GM21737 (cell line): ENCODE data around the gene PLAAT1.

Experiments
- ATAC-seq: cut with Tn5 transposase; IDR thresholded peaks from one replicate; pipeline ENCODE4 v1.9.1; 2021; ENCODE audit warnings: mild to moderate bottlenecking, moderate library complexity; ENCODE audit not compliant: unreplicated experiment

The PLAAT1 gene

DNA sequence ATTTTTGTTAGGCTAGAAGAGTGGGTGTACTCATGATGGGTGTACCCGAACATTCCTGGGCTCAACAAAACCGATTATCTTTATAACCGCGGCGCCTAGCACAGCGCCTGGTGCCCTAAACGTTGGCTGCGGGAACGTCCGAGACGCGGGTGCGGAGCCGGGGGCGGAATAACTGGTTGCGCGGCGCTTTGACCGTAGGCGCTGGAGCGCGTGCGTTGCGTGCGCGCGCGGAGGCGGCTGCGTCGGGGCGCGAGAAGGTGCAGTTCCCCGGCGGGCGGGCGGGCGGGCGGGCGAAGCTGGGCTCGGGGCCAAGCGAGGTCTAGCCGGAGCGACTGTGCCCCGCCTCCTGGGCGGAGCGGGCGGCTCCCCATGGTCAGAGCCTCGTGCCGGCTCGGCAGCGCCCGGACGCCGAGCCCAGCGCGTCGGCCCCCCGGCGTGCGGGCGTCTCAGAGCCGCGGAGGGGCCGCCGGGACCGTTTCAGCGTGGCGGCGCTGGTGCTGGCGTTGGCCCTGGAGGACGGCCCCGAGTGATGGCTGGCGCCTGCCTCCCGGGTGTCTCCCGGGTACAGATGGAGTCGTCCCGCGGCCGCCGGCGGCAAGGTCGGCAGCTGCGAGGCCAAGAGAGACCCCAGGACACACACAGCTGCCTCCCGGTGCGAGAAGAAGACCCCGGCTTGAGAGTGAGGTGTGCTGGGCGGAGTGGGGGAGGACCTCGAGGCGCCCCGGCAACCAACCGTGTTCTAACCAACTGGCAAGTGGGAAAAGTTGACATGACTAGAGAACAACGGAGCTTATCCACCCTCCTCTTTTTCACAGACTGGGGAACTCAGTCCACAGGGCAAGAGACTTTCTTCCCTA lies at the start of gene PLAAT1:
Gene PLAAT1 (plus strand): TSS at position 373 of the 857 bp plus-strand sequence. CDS start 14,429 bp downstream, outside the sequence.
- peak; percentile 81 for ATAC-seq

DNA sequence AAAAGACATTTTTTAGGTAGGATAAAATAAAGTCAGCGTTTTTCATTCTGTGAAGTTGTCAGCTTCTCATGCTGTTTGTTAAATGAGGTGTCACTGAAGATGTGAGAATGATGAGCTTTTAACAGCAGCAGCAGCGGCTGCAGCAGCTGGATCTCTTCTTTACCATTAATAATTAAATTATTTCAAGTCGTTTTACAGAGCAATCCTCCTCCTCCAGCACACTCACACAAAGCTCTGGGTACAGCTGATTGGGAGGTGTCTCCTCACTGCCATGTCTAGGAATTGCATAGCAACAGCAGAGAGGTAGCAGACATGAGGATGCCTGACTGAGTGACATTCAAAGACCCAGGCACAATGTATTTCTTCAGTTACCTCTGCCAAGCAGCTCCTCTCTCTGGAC lies 46.7 kb upstream of the PLAAT1 start:
- ATAC-seq, result no peak

DNA sequence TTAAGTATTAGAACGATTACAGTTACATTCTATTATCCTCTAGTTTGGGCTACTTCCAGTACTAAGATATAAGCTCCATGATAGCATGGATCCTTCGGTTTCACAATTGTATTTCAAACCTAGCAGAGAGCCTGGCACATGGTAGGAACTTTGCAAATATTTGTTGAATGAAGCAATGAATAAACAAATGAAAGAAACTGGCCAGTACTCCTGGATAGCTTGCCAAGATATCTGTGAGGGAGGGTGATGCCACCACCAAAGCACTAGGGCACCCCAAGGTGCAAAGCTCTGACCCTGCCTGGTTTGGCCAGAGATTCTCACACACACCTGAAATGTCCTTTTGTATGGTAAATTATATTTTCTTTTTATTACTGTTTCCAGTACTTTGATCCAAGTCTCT lies 44.3 kb upstream of the PLAAT1 start:
- no peak for ATAC-seq

DNA sequence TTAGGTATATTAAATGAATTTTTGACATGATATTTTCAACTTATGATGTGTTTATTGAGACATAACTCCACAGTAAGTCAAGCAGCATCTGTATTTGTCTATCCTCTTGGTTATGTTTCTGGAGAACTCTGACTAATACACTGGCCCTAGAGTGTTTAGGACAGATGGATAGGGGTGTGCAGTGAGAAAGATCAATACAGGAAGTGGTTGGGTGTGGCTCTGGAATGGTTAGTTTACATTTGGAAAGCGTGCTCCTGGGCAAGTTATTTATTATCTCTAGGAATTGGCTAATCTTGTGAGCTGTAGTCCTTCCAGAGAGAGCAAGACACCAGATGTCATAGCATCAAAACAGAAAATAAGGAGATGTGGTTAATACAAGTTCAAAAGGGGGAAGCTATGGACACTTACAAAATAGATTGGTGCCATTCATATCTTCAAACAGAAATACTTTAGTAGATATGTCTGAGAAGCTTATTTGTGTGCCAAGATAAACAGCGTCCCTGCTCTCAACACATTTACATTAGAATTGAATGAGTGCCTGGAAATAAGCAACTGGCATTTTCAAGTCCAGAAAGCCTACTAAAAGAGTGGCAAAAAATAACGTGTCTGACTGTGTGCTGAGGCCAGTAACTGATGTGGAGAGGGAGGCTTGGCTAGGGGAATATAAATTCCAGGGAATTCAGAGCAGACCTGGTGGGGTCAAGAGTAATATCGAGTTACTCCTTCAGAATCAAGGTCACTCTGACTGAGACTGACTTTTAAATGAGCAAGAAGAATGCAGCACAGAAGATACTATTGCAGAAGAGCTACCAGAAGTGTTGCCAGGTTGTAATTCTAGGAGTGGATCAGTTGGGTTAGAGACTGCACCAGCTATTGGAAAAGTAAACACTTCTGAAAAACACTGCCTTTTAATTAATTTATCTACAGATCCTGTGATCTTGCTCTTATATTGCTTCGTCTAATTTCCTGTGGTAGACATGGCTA lies 33.4 kb upstream of the PLAAT1 start:
- no peak for ATAC-seq

DNA sequence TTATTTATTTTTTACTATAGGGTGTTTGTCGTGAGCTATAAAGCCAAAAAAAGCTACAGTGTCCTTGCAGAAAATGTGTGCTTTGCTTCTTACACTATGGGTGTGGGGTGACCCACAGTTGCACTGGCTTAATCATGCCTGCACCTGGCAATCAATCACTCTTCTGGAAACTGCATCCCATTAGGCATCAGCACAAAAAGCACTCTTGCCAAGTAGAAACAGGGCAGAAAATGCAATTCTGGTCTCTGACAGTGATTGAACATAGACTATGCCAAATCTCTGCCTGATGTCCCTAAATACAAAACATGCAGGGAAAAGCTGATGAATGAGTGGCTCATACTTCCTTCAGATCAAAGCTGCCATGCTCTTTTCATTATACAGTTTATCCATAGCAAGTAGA lies 30.4 kb upstream of the PLAAT1 start:
- ATAC-seq, result no peak

DNA sequence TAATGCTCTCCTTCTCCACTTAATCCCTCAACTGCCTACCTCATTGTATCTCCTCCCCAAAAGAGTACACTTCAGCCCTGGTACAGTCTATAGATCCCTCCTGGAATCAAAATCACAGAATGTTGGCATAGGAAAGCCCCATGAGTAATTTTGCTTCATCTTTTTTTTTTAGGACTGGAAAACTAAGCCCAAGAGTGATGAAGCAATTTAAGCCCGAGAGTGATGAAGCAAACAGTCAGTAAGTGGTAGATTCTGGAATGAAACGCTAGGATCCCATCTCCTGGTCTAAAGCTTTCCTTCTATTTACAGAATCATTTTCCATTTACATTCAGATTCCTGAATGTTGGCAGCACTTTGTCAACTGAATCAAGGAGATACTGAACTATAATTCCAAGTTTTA lies 29.8 kb upstream of the PLAAT1 start:
- ATAC-seq, result no peak

DNA sequence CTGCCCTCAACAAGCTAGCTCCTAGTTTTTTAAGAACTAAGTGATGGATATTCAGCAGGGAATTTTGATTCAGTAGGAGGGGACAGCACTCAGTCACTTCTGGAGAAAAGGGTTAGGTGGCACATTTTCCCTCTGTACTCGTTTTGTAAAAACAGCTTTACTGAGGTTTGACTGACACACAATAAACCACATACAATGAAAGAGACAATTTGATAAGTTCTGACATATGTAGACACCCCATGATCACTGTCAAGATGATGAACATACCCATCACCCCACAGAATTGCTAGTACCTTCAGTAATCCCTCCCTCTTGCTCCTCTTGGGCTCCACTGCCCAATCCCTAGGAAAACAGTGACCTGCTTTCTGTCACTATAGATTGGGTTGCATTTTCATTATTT lies 29.0 kb upstream of the PLAAT1 start:
- no peak for ATAC-seq

DNA sequence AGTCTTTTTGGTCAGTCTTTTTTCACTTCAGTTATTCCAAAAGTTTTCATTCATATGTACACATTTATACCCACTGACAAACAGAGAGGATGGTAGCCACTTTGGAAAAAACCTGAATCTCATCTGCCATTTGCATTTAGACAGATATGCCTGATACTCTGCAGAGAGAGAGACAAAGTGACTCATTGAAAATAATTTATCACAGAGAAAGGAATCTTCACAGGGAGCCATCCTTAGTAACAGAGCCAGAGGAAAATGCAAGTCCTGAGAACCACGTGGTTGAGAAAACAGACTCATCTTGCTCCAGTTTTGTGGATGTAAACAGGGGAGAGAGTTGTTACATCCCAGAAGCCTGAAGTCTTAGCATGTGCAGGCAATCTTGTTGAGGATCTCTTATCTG lies 28.2 kb upstream of the PLAAT1 start:
- no peak for ATAC-seq

DNA sequence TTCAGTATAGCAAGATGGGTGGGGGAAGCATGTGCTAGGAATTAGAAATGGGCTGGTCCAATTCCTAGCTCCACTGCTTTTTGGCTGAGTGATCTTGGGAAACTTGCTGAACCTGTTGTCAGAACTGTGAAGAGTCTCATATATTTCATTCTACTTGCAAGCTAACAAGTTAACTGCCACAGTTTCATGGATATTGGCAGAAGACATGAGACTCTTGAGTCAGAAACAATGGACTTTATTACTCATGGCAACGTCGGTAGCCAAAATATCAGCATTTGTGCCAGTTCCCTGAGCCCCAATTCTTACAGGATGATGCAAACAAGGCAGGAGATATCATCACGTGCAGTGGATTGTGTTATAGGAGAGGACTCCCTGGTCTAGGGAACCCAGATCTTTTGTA lies 26.6 kb upstream of the PLAAT1 start:
- no peak for ATAC-seq

DNA sequence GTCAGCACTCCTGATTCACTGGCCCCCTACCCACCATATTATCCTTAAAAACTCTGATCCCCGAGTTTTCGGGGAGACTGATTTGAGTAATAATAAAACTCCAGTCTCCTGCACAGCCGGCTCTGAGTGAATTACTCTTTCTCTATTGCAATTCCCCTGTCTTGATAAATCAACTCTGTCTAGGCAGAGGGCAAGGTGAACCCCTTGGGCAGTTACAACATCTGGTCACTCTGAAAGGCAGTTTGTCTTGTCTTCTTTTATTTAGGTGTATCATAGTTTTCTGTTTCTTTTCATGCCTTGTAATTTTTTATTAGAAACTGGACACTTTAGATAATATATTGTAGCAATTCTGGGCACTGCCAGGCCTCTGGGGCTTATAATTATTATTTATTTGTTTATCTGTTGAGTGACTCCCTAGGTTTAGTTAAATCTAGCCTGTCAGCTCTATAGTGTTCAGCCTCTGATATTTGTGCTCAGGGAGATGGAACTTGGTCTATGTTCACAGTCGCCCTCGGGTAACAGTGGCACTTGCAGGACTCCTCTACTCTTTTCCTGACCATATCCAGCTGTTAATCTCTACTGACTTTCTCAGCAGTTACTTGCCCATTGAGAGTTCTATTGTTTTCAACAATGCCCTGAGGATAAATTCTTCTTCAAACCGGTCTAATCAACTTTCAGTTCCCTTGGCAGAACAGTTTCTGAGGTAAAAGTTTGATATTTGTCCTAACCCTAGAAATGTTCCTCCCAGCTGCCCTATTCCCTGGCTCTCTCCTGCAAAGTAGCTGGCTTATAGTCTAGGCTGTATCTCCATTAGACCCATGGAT lies 15.5 kb upstream of the PLAAT1 start:
- no peak for ATAC-seq

DNA sequence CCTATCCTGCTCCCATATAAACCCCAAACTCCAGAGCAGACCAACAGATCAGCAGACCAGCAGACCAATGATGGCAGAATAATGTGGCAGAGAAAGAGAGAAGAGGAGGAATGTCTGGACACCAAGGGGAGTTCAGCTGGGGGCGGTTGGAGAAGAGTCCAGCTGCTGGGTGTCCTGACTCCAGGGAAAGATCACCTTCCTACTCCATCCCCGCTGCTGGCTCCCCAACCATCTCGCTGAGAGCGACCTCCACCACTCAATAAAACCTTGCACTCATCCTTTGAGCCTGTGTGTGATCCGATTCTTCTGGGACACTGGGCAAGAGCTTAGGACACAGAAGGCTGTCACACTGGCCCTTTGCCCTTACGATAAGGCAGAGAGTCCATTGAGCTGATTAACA lies 12.8 kb upstream of the PLAAT1 start:
- ATAC-seq, result no peak

DNA sequence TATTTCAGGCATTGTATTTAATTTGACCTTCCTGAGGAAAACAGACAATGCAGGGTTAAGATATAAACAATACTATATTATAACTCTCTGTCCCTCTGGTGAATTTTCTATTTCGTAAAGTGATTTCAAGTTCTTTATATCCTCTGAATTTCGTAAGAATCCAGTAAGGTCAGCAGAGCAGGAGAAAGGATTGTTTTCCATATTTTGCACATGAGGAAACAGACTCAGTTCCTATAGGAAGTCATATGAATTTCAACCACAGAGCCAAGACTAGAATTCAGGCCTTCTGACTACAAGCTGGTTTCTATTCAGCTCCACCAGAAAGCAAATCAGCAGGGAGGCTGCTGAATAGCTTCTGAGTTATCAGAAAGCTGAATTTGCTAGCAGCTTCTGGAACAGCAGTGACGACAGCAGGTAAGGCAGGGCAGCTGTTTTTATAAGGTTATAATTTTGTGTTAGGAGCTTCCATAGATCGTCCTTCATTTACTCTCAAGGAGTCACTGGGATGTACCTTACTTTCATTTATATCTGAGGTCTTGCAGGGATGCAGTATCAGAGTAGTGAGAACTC lies 11.1 kb upstream of the PLAAT1 start:
- no peak for ATAC-seq

DNA sequence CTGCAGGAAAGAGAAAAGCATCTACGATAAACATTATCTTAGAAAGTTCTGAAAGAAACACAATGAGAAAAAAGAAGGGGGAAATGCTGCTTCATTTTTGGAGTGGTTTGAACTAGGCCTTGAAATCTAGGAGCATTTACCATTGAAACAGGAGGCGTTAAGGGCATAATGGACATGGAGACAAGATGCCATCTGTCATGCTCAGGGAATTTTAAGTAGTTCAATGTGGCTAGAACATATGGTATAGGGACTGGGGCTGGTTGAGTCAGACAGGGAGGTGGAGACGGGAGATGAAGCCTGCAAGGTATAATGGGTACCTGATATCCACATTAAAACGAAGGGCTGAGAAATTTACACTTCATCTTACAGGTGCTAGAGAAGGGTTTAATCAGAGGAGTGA lies 10.4 kb upstream of the PLAAT1 start:
- no peak for ATAC-seq

DNA sequence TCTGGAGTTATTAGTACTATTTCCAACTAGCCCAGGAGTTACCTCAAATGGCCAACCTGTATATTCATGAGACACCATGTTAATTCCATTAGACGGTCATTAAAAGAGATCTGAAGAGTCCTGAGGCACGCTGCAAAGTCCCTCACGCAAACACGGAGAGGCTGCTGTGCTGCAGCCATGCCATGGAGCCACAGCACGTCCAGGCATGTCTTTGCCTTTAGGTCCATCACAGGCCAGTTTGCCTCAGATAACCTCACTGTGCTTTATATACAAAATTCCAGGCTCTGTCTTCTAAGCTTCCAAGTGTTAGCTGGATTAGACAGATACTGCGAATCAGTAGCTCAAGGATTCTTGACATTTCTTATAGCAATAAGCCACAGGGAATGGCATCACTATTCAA lies 9.8 kb upstream of the PLAAT1 start:
- no peak for ATAC-seq

DNA sequence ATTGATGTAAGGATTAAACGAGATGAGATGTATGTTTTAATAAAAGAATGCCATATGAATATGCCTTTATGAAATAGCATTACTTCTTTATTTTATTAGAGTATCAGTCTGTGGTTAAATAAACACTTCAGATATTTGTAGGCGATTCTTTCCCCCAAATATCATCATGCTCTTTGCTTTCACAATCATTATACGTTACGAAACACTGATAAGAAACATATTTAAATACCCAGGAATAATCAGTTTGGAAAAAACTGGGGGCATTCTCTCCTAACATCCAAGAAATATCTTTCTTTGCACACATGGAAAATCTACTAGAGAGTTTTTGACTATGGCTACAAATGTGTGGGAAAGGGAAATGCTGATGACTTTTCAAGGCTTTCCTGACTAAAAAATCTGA lies 4.4 kb upstream of the PLAAT1 start:
- ATAC-seq, result no peak

DNA sequence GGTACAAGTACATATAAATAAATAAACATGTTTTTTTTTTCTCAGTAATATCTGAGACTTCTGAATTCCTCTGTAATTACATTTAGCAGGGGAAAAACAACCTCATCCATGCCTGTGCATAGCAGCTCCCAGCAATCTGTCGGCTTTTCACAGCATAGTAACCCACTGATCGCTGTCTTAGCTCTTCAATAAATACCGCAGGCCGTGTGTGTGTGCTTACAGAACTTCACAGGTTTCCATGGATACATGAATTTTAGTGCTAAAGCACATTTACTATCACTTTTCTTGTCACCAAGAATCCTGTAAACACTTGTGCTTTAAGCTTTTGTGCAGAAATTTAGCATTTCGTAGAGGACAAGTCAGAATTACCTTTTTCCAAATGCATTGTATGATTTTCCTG lies 4.0 kb upstream of the PLAAT1 start:
- no peak for ATAC-seq

DNA sequence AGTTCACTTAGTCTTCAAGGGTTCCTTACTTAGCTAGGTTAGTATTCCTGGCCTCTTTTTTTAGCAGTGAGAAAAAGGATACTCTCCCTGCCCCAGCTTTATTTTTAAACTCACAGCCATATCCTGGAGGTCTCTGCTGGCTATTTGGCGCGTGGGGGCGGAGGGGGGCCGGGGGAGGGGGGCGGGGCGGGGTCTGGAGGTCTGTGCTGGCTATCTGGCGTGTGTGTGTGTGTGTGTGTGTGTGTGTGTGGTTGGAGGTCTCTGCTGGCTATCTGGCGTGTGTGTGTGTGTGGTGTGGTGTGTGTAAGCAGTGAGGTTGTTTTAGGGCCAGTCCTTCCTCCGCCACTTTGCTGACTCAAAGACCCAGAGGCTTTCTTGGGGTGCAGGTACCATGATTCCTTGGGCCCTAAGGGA lies 579 bp upstream of the PLAAT1 start:
- ATAC-seq, result no peak

DNA sequence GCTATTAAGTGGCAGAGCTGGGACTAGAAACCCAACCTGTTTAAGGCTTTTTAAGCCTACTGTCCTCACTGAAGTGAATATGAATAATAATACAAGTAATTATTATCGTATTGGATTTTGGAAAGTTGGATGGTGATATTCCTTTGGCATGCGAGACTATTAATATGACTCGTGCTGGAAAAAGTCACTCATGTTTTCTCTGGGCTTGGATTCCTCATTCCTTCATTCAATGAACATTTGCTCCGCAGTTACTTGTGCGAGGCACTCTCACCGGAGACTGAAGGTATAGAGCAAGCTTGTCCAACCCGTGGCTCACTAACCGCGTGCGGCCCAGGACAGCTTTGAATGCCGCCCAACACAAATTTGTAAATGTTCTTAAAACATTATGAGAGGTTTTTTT lies 694 bp downstream of the PLAAT1 start:
- no peak for ATAC-seq

DNA sequence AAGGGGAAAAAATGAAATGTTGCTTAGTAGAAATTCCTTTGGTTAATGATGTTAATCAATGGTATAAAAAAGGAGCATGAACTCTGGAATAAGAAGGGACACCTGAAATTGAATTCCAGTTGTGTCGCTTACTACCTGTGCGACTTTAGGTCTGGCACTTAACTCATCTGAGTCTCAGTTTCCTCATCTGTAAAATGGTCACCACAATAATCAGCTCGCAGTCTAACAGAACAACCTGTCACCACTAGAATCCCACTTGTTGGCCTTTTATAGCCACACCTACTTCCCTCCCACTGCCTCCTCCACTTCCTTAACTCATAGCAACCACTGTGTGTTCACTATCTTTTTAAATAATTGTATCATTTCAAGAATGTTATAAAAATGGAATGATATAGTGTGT lies 2.5 kb downstream of the PLAAT1 start:
- no peak for ATAC-seq

DNA sequence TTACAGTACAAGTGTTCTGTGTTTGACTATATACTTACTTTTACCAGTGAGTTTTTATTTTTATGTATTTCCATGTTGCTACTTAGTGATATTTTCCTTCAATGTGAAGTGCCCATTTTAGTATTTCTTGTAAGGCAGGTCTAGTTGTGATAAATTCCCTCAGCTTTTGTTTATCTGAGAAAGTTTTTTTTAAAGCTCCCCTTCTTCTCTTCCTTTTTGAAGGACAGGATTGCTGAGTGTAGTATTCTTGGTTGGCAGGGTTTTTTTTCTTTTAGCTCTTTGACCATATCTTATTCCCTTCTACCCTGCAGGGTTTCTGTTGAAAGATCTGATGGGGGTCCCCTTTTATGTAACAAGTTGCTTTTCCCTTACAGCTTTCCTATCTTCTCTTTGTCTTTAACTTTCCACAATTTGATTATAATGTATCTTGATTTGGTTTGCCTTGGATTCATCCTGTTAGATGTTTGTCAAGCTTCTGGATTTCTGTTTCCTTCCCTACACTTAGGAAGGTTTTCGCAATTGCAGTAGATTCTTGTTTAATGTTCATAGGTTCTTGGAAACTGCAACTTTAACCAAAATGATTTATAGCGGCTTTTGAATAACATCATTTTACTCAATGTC lies 7.9 kb downstream of the PLAAT1 start:
- ATAC-seq, result no peak
